Liver (tissue), 9 donors: ENCODE results near the gene TANC1. TPM values are rescaled to one million over a fixed set of nuclear protein-coding genes. Genes with fewer than 3 reads are reported as not detected.

Experiments used
- DNase-seq: peaks from one replicate; pipeline ENCODE4 v3.0.0-alpha.2; 2017; ENCODE audit warnings: low spot score
- H3K27ac ChIP-seq, 2 donors: one replicate each; pipeline ENCODE4 v1.7.0; 2013; ENCODE audit warnings: inconsistent platforms in 2 of 2, low read length in 2 of 2, control low read depth in 1 of 2, low read depth in 1 of 2, mild to moderate bottlenecking in 1 of 2
- H3K27me3 ChIP-seq, 4 donors: one replicate each; pipeline versions ENCODE4 v1.6.1 to v1.7.0; 2013; ENCODE audit warnings: low read length in 3 of 4, inconsistent platforms in 1 of 4, mild to moderate bottlenecking in 1 of 4, moderate library complexity in 1 of 4; ENCODE audit not compliant: control insufficient read depth in 4 of 4, insufficient read depth in 4 of 4
- H3K36me3 ChIP-seq, 4 donors: one replicate each; pipeline versions ENCODE4 v1.6.1 to v1.7.0; 2013; ENCODE audit warnings: low read length in 3 of 4, mild to moderate bottlenecking in 3 of 4, low read depth in 1 of 4, moderate library complexity in 1 of 4; ENCODE audit not compliant: control insufficient read depth in 4 of 4, insufficient read depth in 3 of 4
- H3K4me1 ChIP-seq, 4 donors: one replicate each; pipeline versions ENCODE4 v1.6.1 to v1.7.0; 2013; ENCODE audit warnings: low read length in 3 of 4, mild to moderate bottlenecking in 3 of 4, moderate library complexity in 1 of 4; ENCODE audit not compliant: control insufficient read depth in 4 of 4, insufficient read depth in 4 of 4
- H3K4me3 ChIP-seq, 3 donors: one replicate each; pipeline versions ENCODE4 v1.6.1 to v1.7.0; 2013; ENCODE audit warnings: low read length in 3 of 3, control low read depth in 1 of 3, low read depth in 1 of 3, mild to moderate bottlenecking in 1 of 3
- H3K9ac ChIP-seq, 2 donors: one replicate each; pipeline ENCODE4 v1.7.0; 2013; ENCODE audit warnings: low read length in 2 of 2, mild to moderate bottlenecking in 2 of 2, moderate library complexity in 2 of 2, control low read depth in 1 of 2, low read depth in 1 of 2
- H3K9me3 ChIP-seq, 4 donors: one replicate each; pipeline versions ENCODE4 v1.6.1 to v1.7.0; 2013; ENCODE audit warnings: low read length in 3 of 4; ENCODE audit not compliant: control insufficient read depth in 4 of 4
- ATF3 ChIP-seq: IDR thresholded peaks from 2 replicates; pipeline ENCODE4 v1.6.1; 2016; ENCODE audit warnings: antibody characterized with exemption
- EGR1 ChIP-seq, 2 donors: IDR thresholded peaks; 2 replicates each; pipeline ENCODE4 v1.6.1; 2016 to 2018; ENCODE audit warnings: antibody characterized with exemption in 2 of 2, low read depth in 2 of 2
- FOXA1 ChIP-seq: IDR thresholded peaks from 2 replicates; pipeline ENCODE4 v1.6.1; 2016; ENCODE audit warnings: antibody characterized with exemption
- FOXA2 ChIP-seq: IDR thresholded peaks from 2 replicates; pipeline ENCODE4 v1.6.1; 2016; ENCODE audit warnings: antibody characterized with exemption
- GABPA ChIP-seq, 2 donors: IDR thresholded peaks in 1 of 2; conservative IDR thresholded peaks in 1 of 2; 2 replicates each; pipeline ENCODE4 v1.6.1; 2016; ENCODE audit warnings: antibody characterized with exemption in 2 of 2, mild to moderate bottlenecking in 1 of 2, moderate library complexity in 1 of 2
- HNF4A ChIP-seq, 2 donors: conservative IDR thresholded peaks; 2 replicates each; pipeline ENCODE4 v1.6.1; 2016; ENCODE audit warnings: antibody characterized with exemption in 2 of 2, mild to moderate bottlenecking in 2 of 2
- JUND ChIP-seq, 2 donors: IDR thresholded peaks; 2 replicates each; pipeline ENCODE4 v1.6.1; 2016; ENCODE audit warnings: antibody characterized with exemption in 2 of 2
- NR2F2 ChIP-seq: IDR thresholded peaks from 2 replicates; pipeline ENCODE4 v1.6.1; 2016; ENCODE audit warnings: antibody characterized with exemption
- RAD21 ChIP-seq, 2 donors: IDR thresholded peaks; 2 replicates each; pipeline ENCODE4 v1.6.1; 2016; ENCODE audit warnings: antibody characterized with exemption in 2 of 2, mild to moderate bottlenecking in 2 of 2
- REST ChIP-seq: IDR thresholded peaks from 2 replicates; pipeline ENCODE4 v1.6.1; 2016; ENCODE audit warnings: antibody characterized with exemption, mild to moderate bottlenecking
- SP1 ChIP-seq: IDR thresholded peaks from 2 replicates; pipeline ENCODE4 v1.6.1; 2018; ENCODE audit warnings: antibody characterized with exemption, mild to moderate bottlenecking
- YY1 ChIP-seq: IDR thresholded peaks from 2 replicates; pipeline ENCODE4 v1.6.1; 2016; ENCODE audit warnings: antibody characterized with exemption, mild to moderate bottlenecking
- ZBTB33 ChIP-seq: IDR thresholded peaks from 2 replicates; pipeline ENCODE4 v1.6.1; 2016; ENCODE audit warnings: antibody characterized with exemption
- WGBS: extraction: QIAGEN DNeasy Blood & Tissue Kit; methylation state at CpG from one replicate; pipeline ENCODE4 v1.1.7; 2013; 5-methylcytosine and 5-hydroxymethylcytosine counted together
- polyA plus RNA-seq, 2 donors: library from polyadenylated mRNA; stranded (reverse) in 1 of 2; unstranded in 1 of 2; fragments of 200-250 nt in 1 of 2; fragments of >200 nt in 1 of 2; fragmentation: Nextera tagmentation in 1 of 2; extraction: Ambion mirVana in 1 of 2; gene quantifications; one replicate each; pipeline versions ENCODE4 v1.2.1 to v1.2.3, GENCODE V29; 2013 to 2015
- total RNA-seq, 2 donors: library from RNA; depleted of rRNA; stranded (reverse); fragments of >200 nt; gene quantifications; one replicate each; pipeline ENCODE4 v1.2.3, GENCODE V29; 2014
- donor health status: healthy.
- donor health status: healthy.
- donor health status: healthy.
- donor health status: healthy.
- donor health status: healthy.

Gene TANC1
- total and polyA plus RNA-seq, 4 donors = 3.7 to 17.7 (median 5.2) TPM

- no peak overlapping the region for H3K4me3 ChIP-seq
- no peaks in the 10 kb centered on the region for H3K4me1 ChIP-seq
- H3K27ac ChIP-seq = no peak overlapping the region
- no peaks in the 10 kb centered on the region for H3K9me3 ChIP-seq
- no peak for DNase-seq
- no peak for TF ChIP-seq RAD21 (IDR thresholded peaks at IDR 0.05)
- H3K9ac ChIP-seq = no peak overlapping the region
- H3K36me3 ChIP-seq = no peaks in the 10 kb centered on the region
- no peaks in the 10 kb centered on the region for H3K27me3 ChIP-seq
Measured at GRCh38 chr2:158928965-158929364, 39.5 kb upstream of the TANC1 start.

GRCh38 chr2:158931572-158931971 is 36.9 kb upstream of the TANC1 start:
- no peaks in the 10 kb centered on the region for H3K36me3 ChIP-seq
- no peak overlapping the region for H3K27ac ChIP-seq
- 62% methylated on average over 2 of the region's 2 CpGs for WGBS
- H3K9me3 ChIP-seq = no peaks in the 10 kb centered on the region
- peaks cover 0 to 2% (median 0%) of the 10 kb centered on the region in 4 donors for H3K4me1 ChIP-seq
- no peak for DNase-seq
- no peaks in the 10 kb centered on the region for H3K27me3 ChIP-seq
- no peak overlapping the region for H3K4me3 ChIP-seq
- TF ChIP-seq YY1 (no peak), NR2F2 (no peak), GABPA (IDR thresholded peaks at IDR 0.05 in 1 of 2, conservative IDR thresholded peaks at IDR 0.05 in 1 of 2) (no peak), FOXA2 (no peak), JUND (IDR thresholded peaks at IDR 0.05) (no peak), REST (no peak), EGR1 (IDR thresholded peaks at IDR 0.05; ENCODE audit: low read depth in 2 of 2) (no peak)
- no peak overlapping the region for H3K9ac ChIP-seq

- Histone ChIP-seq H3K27me3 (no peaks in the 10 kb centered on the region), H3K36me3 (no peaks in the 10 kb centered on the region), H3K9ac (no peak overlapping the region), H3K4me3 (no peak overlapping the region), H3K9me3 (no peaks in the 10 kb centered on the region), H3K4me1 (peaks cover 0 to 2% (median 0%) of the 10 kb centered on the region in 4 donors), H3K27ac (no peak overlapping the region)
- WGBS = 89% methylated on average over 4 of the region's 4 CpGs
- no peak for DNase-seq
- no peak for TF ChIP-seq ZBTB33
- no peak for TF ChIP-seq FOXA1
- no peak for TF ChIP-seq REST
- no peak for TF ChIP-seq SP1
- no peak for TF ChIP-seq EGR1 (IDR thresholded peaks at IDR 0.05; ENCODE audit: low read depth in 2 of 2)
- TF ChIP-seq HNF4A (conservative IDR thresholded peaks at IDR 0.05) = no peak
- no peak for TF ChIP-seq GABPA (IDR thresholded peaks at IDR 0.05 in 1 of 2, conservative IDR thresholded peaks at IDR 0.05 in 1 of 2)
- no peak for TF ChIP-seq ATF3
Measured at GRCh38 chr2:158932131-158932645, 36.3 kb upstream of the TANC1 start.
